ENCODE measurements around the gene EPN2.

EPN2 gene

GRCh38 chr17:19328441-19329061 is 91.4 kb downstream of the EPN2 start:
- in situ Hi-C loops (cut with HindIII; ENCODE audit: low sequenced_read_pairs) = no loop called here
- no peak for TF ChIP-seq CTCF (IDR thresholded peaks at IDR 0.05; ENCODE audit: low read depth, low read length, missing control alignments)
- H3K4me3 ChIP-seq (ENCODE audit: low read depth, low read length) = no peak overlapping the region
- no peak for DNase-seq (ENCODE audit: low read depth)

- in situ Hi-C loops (cut with HindIII; ENCODE audit: low sequenced_read_pairs) = no loop called here
Measured at GRCh38 chr17:19329136-19329535, 92.0 kb downstream of the EPN2 start.

GRCh38 chr17:19329839-19330238 is 92.7 kb downstream of the EPN2 start:
- no peak overlapping the region for H3K4me3 ChIP-seq (ENCODE audit: low read depth, low read length)
- DNase-seq (ENCODE audit: low read depth) = no peak
- in situ Hi-C loops (cut with HindIII; ENCODE audit: low sequenced_read_pairs) = no loop called here
- no peak for TF ChIP-seq CTCF (IDR thresholded peaks at IDR 0.05; ENCODE audit: low read depth, low read length, missing control alignments)

More at GRCh38 chr17:19329136-19329535, 92.0 kb downstream of the EPN2 start:
- no peak for DNase-seq (ENCODE audit: low read depth)
- no peak overlapping the region for H3K4me3 ChIP-seq (ENCODE audit: low read depth, low read length)
- no peak for TF ChIP-seq CTCF (IDR thresholded peaks at IDR 0.05; ENCODE audit: low read depth, low read length, missing control alignments)

GRCh38 chr17:19330271-19330670 is 93.1 kb downstream of the EPN2 start:
- TF ChIP-seq CTCF (IDR thresholded peaks at IDR 0.05; ENCODE audit: low read depth, low read length, missing control alignments) = no peak
- in situ Hi-C loops (cut with HindIII; ENCODE audit: low sequenced_read_pairs) = no loop called here
- H3K4me3 ChIP-seq (ENCODE audit: low read depth, low read length) = no peak overlapping the region
- no peak for DNase-seq (ENCODE audit: low read depth)

GRCh38 chr17:19331134-19331533 is 94.0 kb downstream of the EPN2 start:
- TF ChIP-seq CTCF (IDR thresholded peaks at IDR 0.05; ENCODE audit: low read depth, low read length, missing control alignments) = peak; percentile 13
- in situ Hi-C loops (cut with HindIII; ENCODE audit: low sequenced_read_pairs) = no loop called here
- peak; percentile 72 for DNase-seq (ENCODE audit: low read depth)
- H3K4me3 ChIP-seq (ENCODE audit: low read depth, low read length) = no peak overlapping the region

GRCh38 chr17:19331543-19332245 is 94.5 kb downstream of the EPN2 start:
- TF ChIP-seq CTCF (IDR thresholded peaks at IDR 0.05; ENCODE audit: low read depth, low read length, missing control alignments) = no peak
- in situ Hi-C loops (cut with HindIII; ENCODE audit: low sequenced_read_pairs) = no loop called here
- H3K4me3 ChIP-seq (ENCODE audit: low read depth, low read length) = no peak overlapping the region
- no peak for DNase-seq (ENCODE audit: low read depth)
